ENCODE results near the gene ASCC2. TPM values are rescaled to one million over a fixed set of nuclear protein-coding genes. Genes with fewer than 3 reads are reported as not detected.

ASCC2 gene
- total RNA-seq, 1 donor from 2014 or later: 58.2 TPM

- TF ChIP-seq CTCF (IDR thresholded peaks at IDR 0.05; ENCODE audit: unreplicated experiment): no peak
- Mint-ChIP-seq H3K27me3 (ENCODE audit: low read depth) (no peaks in the 10 kb centered on the region), H3K9me3 (no peaks in the 10 kb centered on the region), H3K4me3 (no peak overlapping the region), H3K36me3 (peaks cover 52% of the 10 kb centered on the region), H3K4me1 (peaks cover 4% of the 10 kb centered on the region), H3K27ac (no peak overlapping the region)
- DNase-seq (ENCODE audit: low spot score in 2 of 2, unreplicated experiment in 2 of 2): no peak
Observed at GRCh38 chr22:29816980-29817379, 21.1 kb downstream of the ASCC2 start.

GRCh38 chr22:29816539-29816938 is 21.5 kb downstream of the ASCC2 start:
- no peak overlapping the region for H3K27ac Mint-ChIP-seq
- H3K27me3 Mint-ChIP-seq (ENCODE audit: low read depth): no peaks in the 10 kb centered on the region
- H3K36me3 Mint-ChIP-seq: peaks cover 54% of the 10 kb centered on the region
- no peak for DNase-seq (ENCODE audit: low spot score in 2 of 2, unreplicated experiment in 2 of 2)
- H3K9me3 Mint-ChIP-seq: no peaks in the 10 kb centered on the region
- H3K4me3 Mint-ChIP-seq: no peak overlapping the region
- no peak for TF ChIP-seq CTCF (IDR thresholded peaks at IDR 0.05; ENCODE audit: unreplicated experiment)
- H3K4me1 Mint-ChIP-seq: peaks cover 4% of the 10 kb centered on the region

GRCh38 chr22:29816128-29816527 is 21.9 kb downstream of the ASCC2 start:
- H3K27ac Mint-ChIP-seq: no peak overlapping the region
- H3K27me3 Mint-ChIP-seq (ENCODE audit: low read depth): no peaks in the 10 kb centered on the region
- no peak for DNase-seq (ENCODE audit: low spot score in 2 of 2, unreplicated experiment in 2 of 2)
- H3K4me3 Mint-ChIP-seq: no peak overlapping the region
- H3K36me3 Mint-ChIP-seq: peaks cover 50% of the 10 kb centered on the region
- H3K4me1 Mint-ChIP-seq: peaks cover under 1% of the 10 kb centered on the region
- H3K9me3 Mint-ChIP-seq: no peaks in the 10 kb centered on the region
- TF ChIP-seq CTCF (IDR thresholded peaks at IDR 0.05; ENCODE audit: unreplicated experiment): no peak

- no peaks in the 10 kb centered on the region for H3K27me3 Mint-ChIP-seq (ENCODE audit: low read depth)
- peaks cover 49% of the 10 kb centered on the region for H3K36me3 Mint-ChIP-seq
- no peak for DNase-seq (ENCODE audit: low spot score in 2 of 2, unreplicated experiment in 2 of 2)
- no peaks in the 10 kb centered on the region for H3K9me3 Mint-ChIP-seq
- H3K27ac Mint-ChIP-seq: no peak overlapping the region
- no peaks in the 10 kb centered on the region for H3K4me1 Mint-ChIP-seq
- no peak overlapping the region for H3K4me3 Mint-ChIP-seq
- no peak for TF ChIP-seq CTCF (IDR thresholded peaks at IDR 0.05; ENCODE audit: unreplicated experiment)
Observed at GRCh38 chr22:29815580-29815979, 22.5 kb downstream of the ASCC2 start.

GRCh38 chr22:29814003-29814402 is 24.1 kb downstream of the ASCC2 start:
- Mint-ChIP-seq H3K4me3 (no peak overlapping the region), H3K27ac (no peak overlapping the region), H3K9me3 (no peaks in the 10 kb centered on the region), H3K36me3 (peaks cover 50% of the 10 kb centered on the region), H3K27me3 (ENCODE audit: low read depth) (no peaks in the 10 kb centered on the region), H3K4me1 (no peaks in the 10 kb centered on the region)
- DNase-seq (ENCODE audit: low spot score in 2 of 2, unreplicated experiment in 2 of 2): no peak
- no peak for TF ChIP-seq CTCF (IDR thresholded peaks at IDR 0.05; ENCODE audit: unreplicated experiment)

- no peaks in the 10 kb centered on the region for H3K9me3 Mint-ChIP-seq
- DNase-seq (ENCODE audit: low spot score in 2 of 2, unreplicated experiment in 2 of 2): no peak
- H3K4me1 Mint-ChIP-seq: no peaks in the 10 kb centered on the region
- H3K36me3 Mint-ChIP-seq: peaks cover 46% of the 10 kb centered on the region
- no peaks in the 10 kb centered on the region for H3K27me3 Mint-ChIP-seq (ENCODE audit: low read depth)
- TF ChIP-seq CTCF (IDR thresholded peaks at IDR 0.05; ENCODE audit: unreplicated experiment): no peak
- no peak overlapping the region for H3K27ac Mint-ChIP-seq
- no peak overlapping the region for H3K4me3 Mint-ChIP-seq
Observed at GRCh38 chr22:29813563-29813962, 24.5 kb downstream of the ASCC2 start.
